IMR-90 (cell line): ENCODE measurements around the gene MPG. TPM values are rescaled to one million over a fixed set of nuclear protein-coding genes. Genes with fewer than 3 reads are reported as not detected.

Source experiments
- ATAC-seq: fragments of 200-7000 bp; cut with Tn5 transposase; 2 replicates; pipeline ENCODE4 v1.9.1; 2020; ENCODE audit warnings: low read depth, mild to moderate bottlenecking, moderate library complexity
- BruUV-seq: library from RNA; stranded (reverse); fragments of 400-500 nt; replicated peaks from 2 replicates; lab custom pipeline; 2021; lab: Mats Ljungman, UMichigan
- CTCF ChIA-PET: fragments of 300-600 bp; formaldehyde crosslinking; extraction: SDS; loops from one replicate; lab custom pipeline; 2021; ENCODE audit warnings: antibody characterized with exemption; lab: Yijun Ruan, JAX
- POLR2A ChIA-PET: fragments of 300-600 bp; sonication (Branson Sonifier 250); formaldehyde crosslinking; loops from one replicate; lab custom pipeline; 2022; ENCODE audit warnings: antibody characterized with exemption; ENCODE audit not compliant: unreplicated experiment; lab: Charles Lee
- DNase-seq: peaks from one replicate; pipeline ENCODE4 v3.0.0; 2013
- H2AFZ ChIP-seq: replicated peaks from 2 replicates; pipeline ENCODE3; 2013; ENCODE audit warnings: low read length, mild to moderate bottlenecking; ENCODE audit not compliant: poor library complexity
- H2AK5ac ChIP-seq: 2 replicates; pipeline ENCODE4 v1.6.1; 2013; ENCODE audit warnings: low read depth, low read length, inconsistent platforms
- H2AK9ac ChIP-seq: replicated peaks from 2 replicates; pipeline ENCODE3; 2013; ENCODE audit warnings: mild to moderate bottlenecking, low read depth, low read length, moderate library complexity; ENCODE audit not compliant: poor library complexity
- H2BK120ac ChIP-seq: 2 replicates; pipeline ENCODE4 v1.6.1; 2013; ENCODE audit warnings: low read depth, low read length, inconsistent platforms
- H2BK15ac ChIP-seq: 3 replicates; pipeline ENCODE4 v1.6.1; 2013; ENCODE audit warnings: low read depth, low read length, inconsistent platforms
- H2BK20ac ChIP-seq: 2 replicates; pipeline ENCODE4 v1.6.1; 2013; ENCODE audit warnings: low read depth, mild to moderate bottlenecking, inconsistent platforms, low read length, moderate library complexity
- H2BK5ac ChIP-seq: 2 replicates; pipeline ENCODE4 v1.6.1; 2013; ENCODE audit warnings: mild to moderate bottlenecking, low read depth, low read length, inconsistent platforms; ENCODE audit not compliant: poor library complexity, severe bottlenecking
- H3K14ac ChIP-seq: replicated peaks from 2 replicates; pipeline ENCODE4 v1.6.1; 2013; ENCODE audit warnings: low read depth, low read length, inconsistent platforms
- H3K18ac ChIP-seq: 2 replicates; pipeline ENCODE4 v1.6.1; 2013; ENCODE audit warnings: low read depth, low read length, control low read depth
- H3K23ac ChIP-seq: 2 replicates; pipeline ENCODE4 v1.6.1; 2013; ENCODE audit warnings: low read depth, low read length, inconsistent platforms
- H3K27ac ChIP-seq: 2 replicates; pipeline ENCODE4 v1.5.1; 2013; ENCODE audit warnings: mild to moderate bottlenecking, control low read depth, low read length; ENCODE audit not compliant: insufficient read depth
- H3K27me3 ChIP-seq: 2 replicates; pipeline ENCODE4 v1.6.1; 2013; ENCODE audit warnings: low read length; ENCODE audit not compliant: control insufficient read depth, insufficient read depth
- H3K36me3 ChIP-seq: 2 replicates; pipeline ENCODE4 v1.6.1; 2013; ENCODE audit warnings: low read length, mixed read lengths; ENCODE audit not compliant: control insufficient read depth, insufficient read depth
- H3K4ac ChIP-seq: 2 replicates; pipeline ENCODE4 v1.6.1; 2013; ENCODE audit warnings: low read depth, low read length, inconsistent platforms
- H3K4me1 ChIP-seq: 2 replicates; pipeline ENCODE4 v1.6.1; 2013; ENCODE audit warnings: low read length, mixed read lengths; ENCODE audit not compliant: control insufficient read depth, insufficient read depth
- H3K4me2 ChIP-seq: 2 replicates; pipeline ENCODE4 v1.6.1; 2013; ENCODE audit warnings: low read depth, mild to moderate bottlenecking, control low read depth, low read length, moderate library complexity
- H3K4me3 ChIP-seq: 2 replicates; pipeline ENCODE4 v1.5.1; 2013; ENCODE audit warnings: low read depth, mild to moderate bottlenecking, control low read depth, low read length, moderate library complexity; ENCODE audit not compliant: insufficient read depth
- H3K56ac ChIP-seq: 2 replicates; pipeline ENCODE4 v1.6.1; 2013; ENCODE audit warnings: low read length, inconsistent platforms; ENCODE audit not compliant: insufficient read depth; ENCODE audit errors: extremely low read depth
- H3K79me1 ChIP-seq, 2 experiments: 2 replicates each; pipeline ENCODE4 v1.6.1; 2013; ENCODE audit warnings: low read length in 2 of 2, inconsistent platforms in 1 of 2, low read depth in 1 of 2
- H3K9ac ChIP-seq: 2 replicates; pipeline ENCODE4 v1.6.1; 2013; ENCODE audit warnings: low read depth, low read length, control low read depth
- H3K9me1 ChIP-seq: 2 replicates; pipeline ENCODE4 v1.6.1; 2013; ENCODE audit warnings: low read length, inconsistent platforms; ENCODE audit not compliant: insufficient read depth
- H3K9me3 ChIP-seq: 2 replicates; pipeline ENCODE4 v1.6.1; 2013; ENCODE audit warnings: low read length; ENCODE audit not compliant: control insufficient read depth, insufficient read depth
- H4K20me1 ChIP-seq: 2 replicates; pipeline ENCODE4 v1.6.1; 2013; ENCODE audit warnings: low read length, inconsistent platforms; ENCODE audit not compliant: insufficient read depth
- H4K5ac ChIP-seq: 2 replicates; pipeline ENCODE4 v1.6.1; 2013; ENCODE audit warnings: mild to moderate bottlenecking, low read depth, low read length, control low read depth
- H4K8ac ChIP-seq, 2 experiments: 2 replicates each; pipeline ENCODE4 v1.6.1; 2013; ENCODE audit warnings: low read depth in 2 of 2, low read length in 2 of 2, control low read depth in 1 of 2, inconsistent platforms in 1 of 2
- H4K91ac ChIP-seq: 2 replicates; pipeline ENCODE4 v1.6.1; 2013; ENCODE audit warnings: low read depth, low read length, inconsistent platforms; ENCODE audit not compliant: insufficient read depth
- BHLHE40 ChIP-seq: fragments of 150-350 bp; IDR thresholded peaks from 2 replicates; pipeline ENCODE4 v1.6.1; 2016; ENCODE audit warnings: mild to moderate bottlenecking, low read depth, low read length
- CEBPB ChIP-seq: IDR thresholded peaks from 2 replicates; pipeline ENCODE4 v1.6.1; 2012; ENCODE audit warnings: low read depth, low read length, improper control_type of control experiment
- CHD1 ChIP-seq: IDR thresholded peaks from 2 replicates; pipeline ENCODE4 v1.6.1; 2012; ENCODE audit warnings: low read depth, low read length, improper control_type of control experiment
- CTCF ChIP-seq: conservative IDR thresholded peaks from 2 replicates; pipeline ENCODE4 v1.5.1; 2012; ENCODE audit warnings: mild to moderate bottlenecking, low read depth, low read length, improper control_type of control experiment
- FOS ChIP-seq: fragments of 150-350 bp; IDR thresholded peaks from 2 replicates; pipeline ENCODE4 v1.6.1; 2016; ENCODE audit warnings: low read depth, low read length
- MAFK ChIP-seq: IDR thresholded peaks from 2 replicates; pipeline ENCODE4 v1.6.1; 2012; ENCODE audit warnings: low read depth, low read length, improper control_type of control experiment
- MAZ ChIP-seq: IDR thresholded peaks from 2 replicates; pipeline ENCODE4 v1.6.1; 2012; ENCODE audit warnings: low read depth, mild to moderate bottlenecking, low read length, improper control_type of control experiment, moderate library complexity, borderline replicate concordance
- MXI1 ChIP-seq: IDR thresholded peaks from 2 replicates; pipeline ENCODE4 v1.6.1; 2012; ENCODE audit warnings: low read depth, mild to moderate bottlenecking, low read length, moderate library complexity, borderline replicate concordance
- NFE2L2 ChIP-seq: fragments of 150-350 bp; IDR thresholded peaks from 2 replicates; pipeline ENCODE4 v1.6.1; 2016; ENCODE audit warnings: low read depth, mild to moderate bottlenecking, low read length
- POLR2A ChIP-seq: IDR thresholded peaks from 2 replicates; pipeline ENCODE4 v1.6.1; 2012; ENCODE audit warnings: mild to moderate bottlenecking, low read depth, low read length
- RAD21 ChIP-seq: IDR thresholded peaks from 2 replicates; pipeline ENCODE4 v1.6.1; 2012; ENCODE audit warnings: low read length, improper control_type of control experiment
- RCOR1 ChIP-seq: IDR thresholded peaks from 2 replicates; pipeline ENCODE4 v1.6.1; 2012; ENCODE audit warnings: mild to moderate bottlenecking, low read length, improper control_type of control experiment; ENCODE audit not compliant: insufficient replicate concordance
- RFX5 ChIP-seq: IDR thresholded peaks from 2 replicates; pipeline ENCODE4 v1.8.0; 2012; ENCODE audit warnings: low read depth, mild to moderate bottlenecking, low read length, moderate library complexity
- SMC3 ChIP-seq: fragments of 150-350 bp; IDR thresholded peaks from 2 replicates; pipeline ENCODE4 v1.6.1; 2016; ENCODE audit warnings: low read depth, mild to moderate bottlenecking, antibody characterized with exemption, low read length, moderate library complexity
- USF2 ChIP-seq: fragments of 150-350 bp; IDR thresholded peaks from 2 replicates; pipeline ENCODE4 v1.6.1; 2017; ENCODE audit warnings: mild to moderate bottlenecking, antibody characterized with exemption, low read length, low read depth
- WGBS, 2 experiments: methylation state at CpG; one replicate each; pipeline versions ENCODE4 v1.1.5 to v1.1.7; 2013; ENCODE audit warnings: missing lambda C conversion rate in 2 of 2; ENCODE audit not compliant: insufficient read length in 1 of 2; ENCODE audit errors: extremely low coverage in 2 of 2; 5-methylcytosine and 5-hydroxymethylcytosine counted together
- dilution Hi-C: fragments of 300-500 bp; cut with HindIII; formaldehyde crosslinking; loops from one replicate; pipeline ENCODE4 v1.14.3; 2018; ENCODE audit warnings: low sequenced_read_pairs; ENCODE audit not compliant: unreplicated experiment
- in situ Hi-C: fragments of 300-500 bp; cut with MboI; formaldehyde crosslinking; loops from 3 replicates; pipeline ENCODE4 v1.14.3; 2019; ENCODE audit warnings: low sequenced_read_pairs, inconsistent platforms, mixed read lengths
- intact Hi-C: fragments of 100-400 bp; cut with micrococcal nuclease; formaldehyde crosslinking; loops from 2 replicates; pipeline ENCODE4 v1.10.0; 2022
- polyA plus RNA-seq, 3 experiments: library from polyadenylated mRNA; depleted of rRNA; stranded (reverse); fragments of >200 nt; gene quantifications; 2 replicates each; pipeline ENCODE4 v1.2.3, GENCODE V29; 2012; ENCODE audit warnings: low replicate concordance in 1 of 3
- total RNA-seq: library from RNA; depleted of rRNA; stranded (reverse); fragments of >200 nt; gene quantifications from 2 replicates; pipeline ENCODE4 v1.2.3, GENCODE V29; 2012
- TF ChIP-seq, protein P1 (sequence below): fragments of 150-350 bp; IDR thresholded peaks from 2 replicates; pipeline ENCODE4 v1.6.1; 2016; ENCODE audit warnings: low read depth, mild to moderate bottlenecking, low read length, moderate library complexity, borderline replicate concordance

MPG gene
- total and polyA plus RNA-seq, 2 of the 4 experiments (the other 2 are of a cell fraction), result 66.7 to 135 TPM

DNA sequence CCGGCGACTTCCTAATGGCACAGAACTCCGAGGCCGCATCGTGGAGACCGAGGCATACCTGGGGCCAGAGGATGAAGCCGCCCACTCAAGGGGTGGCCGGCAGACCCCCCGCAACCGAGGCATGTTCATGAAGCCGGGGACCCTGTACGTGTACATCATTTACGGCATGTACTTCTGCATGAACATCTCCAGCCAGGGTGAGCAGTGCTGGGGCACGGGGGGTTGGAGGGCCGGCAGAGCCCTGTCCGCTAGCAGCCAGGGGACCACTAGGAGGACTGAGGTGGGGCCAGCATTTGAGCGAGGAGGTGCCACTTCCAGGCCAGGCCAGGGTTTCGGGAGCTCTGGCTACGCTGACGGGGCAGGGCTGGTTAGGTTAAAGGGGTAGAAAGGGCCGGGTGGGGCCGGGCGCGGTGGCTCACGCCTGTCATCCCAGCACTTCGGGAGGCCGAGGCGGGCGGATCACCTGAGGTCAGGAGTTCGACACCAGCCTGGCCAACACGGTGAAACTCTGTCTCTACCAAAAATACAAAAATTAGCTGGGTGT is 5.1 kb downstream of the MPG start:
- no peak overlapping the region for H3K14ac ChIP-seq
- H3K4me3 ChIP-seq, result no peak overlapping the region
- H3K56ac ChIP-seq, result no peak overlapping the region
- H2BK5ac ChIP-seq, result peak overlapping the region; percentile 5
- peaks cover 16 to 72% of the 10 kb centered on the region in 2 experiments for H3K79me1 ChIP-seq
- no peak for TF ChIP-seq SMC3
- TF ChIP-seq CTCF, result no peak
- TF ChIP-seq USF2, result no peak
- no peak for TF ChIP-seq RCOR1
- no peak for TF ChIP-seq CEBPB
- no peak for TF ChIP-seq FOS
- TF ChIP-seq, protein P1, sequence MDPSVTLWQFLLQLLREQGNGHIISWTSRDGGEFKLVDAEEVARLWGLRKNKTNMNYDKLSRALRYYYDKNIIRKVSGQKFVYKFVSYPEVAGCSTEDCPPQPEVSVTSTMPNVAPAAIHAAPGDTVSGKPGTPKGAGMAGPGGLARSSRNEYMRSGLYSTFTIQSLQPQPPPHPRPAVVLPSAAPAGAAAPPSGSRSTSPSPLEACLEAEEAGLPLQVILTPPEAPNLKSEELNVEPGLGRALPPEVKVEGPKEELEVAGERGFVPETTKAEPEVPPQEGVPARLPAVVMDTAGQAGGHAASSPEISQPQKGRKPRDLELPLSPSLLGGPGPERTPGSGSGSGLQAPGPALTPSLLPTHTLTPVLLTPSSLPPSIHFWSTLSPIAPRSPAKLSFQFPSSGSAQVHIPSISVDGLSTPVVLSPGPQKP, result no peak
- TF ChIP-seq MXI1, result no peak
- TF ChIP-seq CHD1, result no peak
- no peak for TF ChIP-seq RAD21
- TF ChIP-seq POLR2A, result no peak
- no peak for TF ChIP-seq NFE2L2
- TF ChIP-seq MAFK, result no peak
- no peak for TF ChIP-seq MAZ
- TF ChIP-seq RFX5, result no peak
- TF ChIP-seq BHLHE40, result no peak
- peaks cover 28% of the 10 kb centered on the region for H3K4me1 ChIP-seq
- peaks cover 54% of the 10 kb centered on the region for H3K36me3 ChIP-seq
- H2AK5ac ChIP-seq, result no peak overlapping the region
- POLR2A ChIA-PET, result interaction anchor here (1.0 kb wide), 1 partner anchor 8 kb away, joined by 4 read pairs; no protein-coding TSS in a partner anchor
- H3K9me1 ChIP-seq, result peaks cover 13% of the 10 kb centered on the region; the same call in 1 of the 2 replicates
- no peak overlapping the region for H4K91ac ChIP-seq
- 98% methylated on average over 15 of the region's 31 CpGs; no CpG with 5 or more reads in 1 of the 2 experiments for WGBS, 2 experiments
- no peak overlapping the region for H4K5ac ChIP-seq
- DNase-seq (no peak), ATAC-seq (no peak)
- in situ Hi-C loops (no loop called here), dilution Hi-C loops (no loop called here), intact Hi-C loops (no loop called here)
- H3K4me2 ChIP-seq, result no peak overlapping the region
- no peak overlapping the region for H3K4ac ChIP-seq
- H3K27me3 ChIP-seq, result no peaks in the 10 kb centered on the region
- H4K8ac ChIP-seq, result no peak overlapping the region
- no peak overlapping the region for H2AFZ ChIP-seq
- H2AK9ac ChIP-seq, result no peak overlapping the region
- no peak overlapping the region for H2BK15ac ChIP-seq
- no peak overlapping the region for H2BK120ac ChIP-seq
- H3K27ac ChIP-seq, result no peak overlapping the region
- H3K9ac ChIP-seq, result no peak overlapping the region
- H3K18ac ChIP-seq, result no peak overlapping the region
- no TSS peak for BruUV-seq
- no peak overlapping the region for H2BK20ac ChIP-seq
- no peak overlapping the region for H3K23ac ChIP-seq
- H4K20me1 ChIP-seq, result peaks cover 32% of the 10 kb centered on the region
- no peaks in the 10 kb centered on the region for H3K9me3 ChIP-seq
- CTCF ChIA-PET, result no interaction called here
